HFF-Myc (cell line): ENCODE data around the gene PLCD1.

Experiments used
- DNase-seq: peaks from one replicate; pipeline ENCODE4 v3.0.0-alpha.2; 2011; ENCODE audit warnings: low read depth; ENCODE audit errors: extremely low read depth
- H3K4me3 ChIP-seq: replicated peaks from 2 replicates; pipeline ENCODE4 v1.5.1; 2011; ENCODE audit warnings: low read depth, mild to moderate bottlenecking, control low read depth, low read length
- TF ChIP-seq, protein P1 (sequence below): IDR thresholded peaks from 2 replicates; pipeline ENCODE4 v1.5.1; 2012; ENCODE audit warnings: mild to moderate bottlenecking, low read depth, low read length, control low read depth; ENCODE audit errors: missing control alignments

PLCD1 gene

DNA sequence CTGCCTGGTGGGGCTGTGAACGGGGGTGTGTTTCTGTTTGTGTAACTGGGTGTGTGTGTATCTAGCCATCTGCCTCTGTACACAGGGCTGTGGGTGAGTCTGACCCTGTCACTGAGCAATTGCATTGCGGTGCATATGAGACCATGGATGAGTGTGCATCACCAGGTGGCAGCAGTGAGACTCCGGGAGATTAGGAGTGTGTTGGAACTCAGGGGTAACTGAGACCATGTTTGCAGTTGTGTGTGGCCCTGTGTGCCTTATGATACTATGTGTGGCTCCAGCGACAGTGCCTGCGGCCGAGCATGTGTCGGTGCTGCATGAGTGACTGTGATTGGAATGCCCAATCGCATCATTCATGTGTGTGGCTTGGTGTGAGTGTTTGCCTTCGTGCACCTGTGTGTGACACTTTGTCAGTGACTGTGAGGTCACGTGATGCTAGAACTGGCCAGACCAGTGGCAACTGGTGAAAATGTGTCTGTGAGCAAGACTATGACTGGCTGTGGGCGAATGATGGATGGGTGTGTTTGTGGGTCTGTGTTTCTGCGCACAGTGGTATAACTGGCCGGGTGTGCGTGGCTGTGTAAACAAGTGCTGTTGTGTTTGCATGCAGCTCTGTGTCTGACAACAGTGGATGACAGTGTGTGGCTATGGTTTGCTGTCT is 24.9 kb downstream of the PLCD1 start:
- H3K4me3 ChIP-seq, result no peak overlapping the region
- DNase-seq, result no peak
- TF ChIP-seq, protein P1, sequence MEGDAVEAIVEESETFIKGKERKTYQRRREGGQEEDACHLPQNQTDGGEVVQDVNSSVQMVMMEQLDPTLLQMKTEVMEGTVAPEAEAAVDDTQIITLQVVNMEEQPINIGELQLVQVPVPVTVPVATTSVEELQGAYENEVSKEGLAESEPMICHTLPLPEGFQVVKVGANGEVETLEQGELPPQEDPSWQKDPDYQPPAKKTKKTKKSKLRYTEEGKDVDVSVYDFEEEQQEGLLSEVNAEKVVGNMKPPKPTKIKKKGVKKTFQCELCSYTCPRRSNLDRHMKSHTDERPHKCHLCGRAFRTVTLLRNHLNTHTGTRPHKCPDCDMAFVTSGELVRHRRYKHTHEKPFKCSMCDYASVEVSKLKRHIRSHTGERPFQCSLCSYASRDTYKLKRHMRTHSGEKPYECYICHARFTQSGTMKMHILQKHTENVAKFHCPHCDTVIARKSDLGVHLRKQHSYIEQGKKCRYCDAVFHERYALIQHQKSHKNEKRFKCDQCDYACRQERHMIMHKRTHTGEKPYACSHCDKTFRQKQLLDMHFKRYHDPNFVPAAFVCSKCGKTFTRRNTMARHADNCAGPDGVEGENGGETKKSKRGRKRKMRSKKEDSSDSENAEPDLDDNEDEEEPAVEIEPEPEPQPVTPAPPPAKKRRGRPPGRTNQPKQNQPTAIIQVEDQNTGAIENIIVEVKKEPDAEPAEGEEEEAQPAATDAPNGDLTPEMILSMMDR, result peak; percentile 81

DNA sequence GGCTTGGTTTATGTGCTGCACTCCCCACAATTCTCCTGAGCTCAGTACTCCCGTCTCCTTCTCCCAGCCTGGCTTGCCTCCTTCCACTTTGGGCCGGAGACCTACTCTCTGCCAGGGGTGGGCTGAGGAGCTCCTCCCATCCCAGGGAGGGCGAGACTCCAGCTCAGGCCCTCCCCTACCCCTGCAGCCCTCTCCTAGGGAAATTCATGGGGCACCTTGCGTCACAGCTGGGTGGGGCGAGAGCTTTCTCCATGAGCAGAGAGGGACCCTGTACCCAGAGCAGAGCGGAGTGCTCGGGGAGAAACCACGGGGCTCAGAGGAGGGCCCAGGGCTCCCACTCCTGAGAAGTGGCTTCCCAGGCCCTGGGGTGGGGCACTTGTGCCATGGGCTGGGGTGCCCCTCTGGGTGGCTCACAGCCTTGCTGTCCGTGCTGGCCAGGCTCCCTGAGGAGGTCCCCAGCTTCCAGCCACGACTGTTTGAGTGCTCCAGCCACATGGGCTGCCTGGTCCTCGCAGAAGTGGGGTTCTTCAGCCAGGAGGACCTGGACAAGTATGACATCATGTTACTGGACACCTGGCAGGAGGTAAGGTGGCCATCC is 25.5 kb downstream of the PLCD1 start:
- DNase-seq, result no peak
- H3K4me3 ChIP-seq, result no peak overlapping the region
- TF ChIP-seq, protein P1, result no peak

DNA sequence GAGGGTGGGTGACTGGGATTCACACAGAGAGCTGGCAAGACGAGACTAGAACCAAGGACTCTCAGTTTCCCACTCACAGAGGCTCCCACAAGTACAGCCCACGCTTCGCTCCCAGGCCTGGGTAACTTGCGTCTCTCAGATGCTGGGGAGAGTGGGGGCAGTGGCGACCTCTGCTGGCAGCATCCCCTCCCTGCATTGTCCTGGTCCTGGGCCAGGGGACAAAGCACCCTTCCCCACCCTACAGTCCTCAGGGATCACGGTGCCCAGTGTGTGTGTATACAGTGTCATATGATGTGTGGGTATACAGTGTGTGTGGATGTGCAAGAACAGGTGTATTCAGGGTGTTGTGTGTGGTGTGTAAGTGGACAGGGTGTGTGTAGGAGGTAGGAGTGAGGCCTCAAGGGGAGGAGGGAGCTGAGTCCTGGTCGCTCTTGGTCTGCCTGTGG is 26.0 kb downstream of the PLCD1 start:
- H3K4me3 ChIP-seq, result no peak overlapping the region
- DNase-seq, result no peak
- TF ChIP-seq, protein P1, result peak; percentile 80

DNA sequence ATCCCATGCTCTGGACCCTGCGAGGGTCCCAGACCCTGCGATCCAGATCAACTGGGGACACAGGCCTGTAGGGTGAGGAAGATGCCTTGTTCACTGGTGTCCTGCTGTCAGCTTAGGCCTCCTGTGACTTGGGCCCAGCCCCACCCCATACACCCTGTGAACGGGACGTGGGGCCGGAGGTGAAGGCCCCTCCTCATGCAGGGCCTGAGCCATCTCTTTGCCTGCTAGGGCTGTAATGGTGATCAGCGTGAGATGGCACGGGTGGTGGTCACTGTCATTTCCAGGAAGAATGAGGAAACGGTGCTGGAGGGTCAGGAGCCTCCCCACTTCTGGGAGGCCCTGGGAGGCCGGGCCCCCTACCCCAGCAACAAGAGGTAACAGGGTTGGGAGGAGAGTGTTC is 26.5 kb downstream of the PLCD1 start:
- H3K4me3 ChIP-seq, result no peak overlapping the region
- no peak for DNase-seq
- TF ChIP-seq, protein P1, result no peak

DNA sequence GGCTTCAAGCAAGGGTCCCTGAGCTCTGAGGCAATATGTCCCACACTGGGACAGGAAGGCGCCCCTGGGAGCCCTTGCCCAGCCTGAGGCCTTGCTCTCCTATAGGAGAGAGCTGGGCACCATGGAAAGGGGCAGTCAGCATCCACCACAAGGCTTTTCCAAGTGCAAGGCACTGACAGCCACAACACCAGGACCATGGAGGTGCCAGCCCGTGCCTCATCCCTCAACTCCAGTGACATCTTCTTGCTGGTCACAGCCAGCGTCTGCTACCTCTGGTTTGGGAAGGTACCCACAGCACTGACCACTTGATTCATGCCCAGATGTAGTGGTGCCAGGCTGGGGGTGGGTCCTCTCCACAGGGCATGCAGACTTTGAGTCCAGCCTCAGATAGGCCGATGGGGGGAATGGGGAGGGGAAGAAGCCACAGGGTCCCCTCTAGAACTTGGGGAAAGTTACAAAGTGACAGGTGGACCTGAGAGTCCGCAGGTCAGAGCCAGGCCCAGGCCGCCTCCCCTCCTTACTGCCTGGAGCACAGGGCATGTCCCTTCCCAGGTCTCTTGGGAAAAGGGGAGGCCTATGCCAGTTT is 27.1 kb downstream of the PLCD1 start:
- TF ChIP-seq, protein P1, result no peak
- H3K4me3 ChIP-seq, result no peak overlapping the region
- no peak for DNase-seq

DNA sequence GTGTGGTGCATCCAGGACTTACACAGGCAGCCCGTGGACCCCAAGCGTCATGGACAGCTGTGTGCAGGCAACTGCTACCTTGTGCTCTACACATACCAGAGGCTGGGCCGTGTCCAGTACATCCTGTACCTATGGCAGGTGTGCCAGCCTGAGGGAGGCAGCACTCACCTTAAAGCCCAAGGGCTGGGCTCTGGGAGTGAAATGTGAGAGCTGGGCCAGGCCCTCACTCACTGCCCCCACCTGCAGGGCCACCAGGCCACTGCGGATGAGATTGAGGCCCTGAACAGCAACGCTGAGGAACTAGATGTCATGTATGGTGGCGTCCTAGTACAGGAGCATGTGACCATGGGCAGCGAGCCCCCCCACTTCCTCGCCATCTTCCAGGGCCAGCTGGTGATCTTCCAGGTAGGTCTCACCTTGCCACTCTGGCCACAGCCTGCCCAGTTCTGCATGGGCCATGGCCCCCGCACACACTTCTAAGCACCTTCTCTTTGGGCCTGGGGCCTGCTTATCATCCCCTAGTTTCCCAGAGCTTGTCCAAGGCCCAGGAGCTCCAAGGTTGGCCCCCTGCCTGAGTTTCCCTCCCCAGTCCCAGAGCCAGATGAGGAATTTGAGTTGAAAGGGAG is 27.9 kb downstream of the PLCD1 start:
- no peak overlapping the region for H3K4me3 ChIP-seq
- TF ChIP-seq, protein P1, result peak; percentile 21
- DNase-seq, result no peak
